Activated gamma-delta T cell (primary cell): ENCODE results near the gene RBP3.
"Not testable (repeated sequence)": the region's sequence is repeated elsewhere in the genome, so short reads cannot be mapped to it uniquely, and the experiment has no call there.

Experiments
- DNase-seq: peaks from one replicate; lab custom pipeline; 2025; lab: John Stamatoyannopoulos, UW

The RBP3 gene

DNA sequence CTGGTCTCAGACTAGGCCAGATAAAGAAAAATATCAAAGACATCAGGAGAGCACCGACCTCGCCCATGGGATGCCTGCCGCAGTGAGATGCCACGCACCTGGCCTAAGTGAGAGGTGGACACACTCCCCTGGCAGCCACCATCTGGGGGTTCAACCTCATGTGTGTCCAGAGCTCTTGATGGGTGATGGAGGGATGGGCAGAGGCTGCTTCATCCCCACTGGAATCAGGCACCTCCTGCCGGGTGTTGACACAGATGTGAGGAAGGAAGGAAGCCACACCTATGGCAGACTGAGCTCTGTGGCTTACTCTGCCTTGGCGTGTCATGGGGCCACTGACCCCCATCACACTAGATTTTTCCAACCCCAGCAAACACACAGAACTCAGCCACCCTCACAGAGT, 24.6 kb downstream of the RBP3 start:
- DNase-seq = no peak

DNA sequence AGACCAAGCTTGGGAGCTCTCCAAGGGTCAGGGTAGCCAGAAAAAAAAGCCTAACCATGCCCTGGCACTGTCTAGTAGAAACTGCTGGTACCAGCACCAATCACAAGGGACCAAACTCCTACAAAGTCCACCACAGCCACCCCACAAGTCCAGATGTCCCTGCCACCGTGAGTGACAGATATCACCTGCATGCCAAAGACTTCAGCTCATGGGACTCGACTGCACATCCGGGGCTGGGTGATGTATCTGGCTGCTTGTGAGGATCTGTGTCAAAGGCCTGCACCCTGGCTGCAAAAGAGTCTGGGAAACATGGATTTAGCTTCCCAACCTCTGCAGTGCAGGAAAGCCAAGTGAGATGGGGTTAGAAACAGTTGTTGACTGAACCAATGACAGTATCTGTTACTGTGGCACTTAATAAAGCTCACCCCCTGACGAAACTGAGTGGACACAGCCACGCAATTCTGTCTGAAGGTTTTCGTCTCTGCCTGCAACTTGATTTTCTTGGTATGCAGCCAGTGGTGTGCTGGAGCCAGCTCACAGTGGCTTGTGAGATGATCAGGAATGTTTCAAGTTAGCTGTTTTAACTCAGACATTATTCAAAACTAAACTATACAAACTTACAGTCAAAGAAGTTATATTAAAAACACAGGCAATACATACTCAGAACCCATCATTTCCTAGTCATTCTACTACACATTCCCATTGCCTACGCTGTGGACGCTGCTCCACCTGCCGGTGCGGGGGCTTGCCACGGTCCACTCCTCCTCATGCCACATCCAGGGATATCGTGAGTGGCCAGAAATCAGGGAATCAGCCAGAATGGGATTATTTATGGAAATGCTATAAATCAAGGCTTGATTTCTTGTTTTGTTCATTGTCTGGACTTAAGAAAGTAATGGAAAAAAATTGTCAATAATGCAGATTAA, 26.7 kb downstream of the RBP3 start:
- no peak for DNase-seq

DNA sequence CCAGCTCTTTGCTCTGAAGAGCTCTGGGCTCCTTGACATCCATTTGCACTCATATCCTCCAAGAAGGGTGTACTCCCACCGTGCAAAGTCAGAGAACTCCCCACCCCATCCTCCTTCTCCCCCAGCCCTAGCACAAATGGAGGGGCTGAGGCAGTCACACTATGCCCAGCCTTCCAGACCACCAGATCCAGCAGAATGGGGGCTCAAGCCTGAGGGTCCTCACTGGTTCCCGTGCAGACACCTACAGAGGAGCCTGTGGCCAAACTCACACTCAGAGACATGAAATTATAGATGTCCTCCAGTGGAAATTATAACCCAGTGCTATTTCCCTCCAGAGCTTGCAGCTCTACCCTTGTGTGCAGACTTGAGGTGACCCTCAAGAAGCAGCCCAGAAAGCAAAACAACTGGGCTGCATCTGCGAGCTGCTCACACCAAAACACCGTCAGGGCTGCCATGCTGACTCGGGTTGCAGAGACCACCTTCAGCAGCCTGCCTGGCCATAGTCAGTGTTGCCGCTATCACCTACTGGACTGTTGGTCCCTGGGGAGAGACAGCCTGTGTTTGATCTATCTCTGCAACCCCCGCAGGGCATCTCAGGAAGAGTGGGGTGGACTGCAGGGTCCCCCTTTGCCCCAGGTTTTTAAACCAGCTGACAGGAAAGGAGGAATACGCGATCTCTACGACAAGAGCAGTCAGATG, 28.5 kb downstream of the RBP3 start:
- DNase-seq = no peak

DNA sequence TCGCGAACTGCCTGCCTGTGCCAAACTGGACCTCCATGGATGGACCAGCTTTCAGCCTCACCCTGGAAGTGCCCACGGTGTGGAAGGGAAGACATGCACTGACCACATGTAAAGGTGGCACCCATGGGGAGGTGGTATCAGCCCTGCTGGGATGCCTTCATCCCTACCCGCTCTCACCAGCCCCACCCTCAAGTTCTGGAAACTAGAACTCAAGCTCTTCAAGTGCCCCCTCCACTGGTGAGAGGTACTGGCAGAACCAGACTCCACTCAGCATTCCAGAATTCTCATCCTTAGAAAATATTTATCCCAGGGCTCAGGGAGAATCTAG, 30.0 kb downstream of the RBP3 start:
- no peak for DNase-seq

DNA sequence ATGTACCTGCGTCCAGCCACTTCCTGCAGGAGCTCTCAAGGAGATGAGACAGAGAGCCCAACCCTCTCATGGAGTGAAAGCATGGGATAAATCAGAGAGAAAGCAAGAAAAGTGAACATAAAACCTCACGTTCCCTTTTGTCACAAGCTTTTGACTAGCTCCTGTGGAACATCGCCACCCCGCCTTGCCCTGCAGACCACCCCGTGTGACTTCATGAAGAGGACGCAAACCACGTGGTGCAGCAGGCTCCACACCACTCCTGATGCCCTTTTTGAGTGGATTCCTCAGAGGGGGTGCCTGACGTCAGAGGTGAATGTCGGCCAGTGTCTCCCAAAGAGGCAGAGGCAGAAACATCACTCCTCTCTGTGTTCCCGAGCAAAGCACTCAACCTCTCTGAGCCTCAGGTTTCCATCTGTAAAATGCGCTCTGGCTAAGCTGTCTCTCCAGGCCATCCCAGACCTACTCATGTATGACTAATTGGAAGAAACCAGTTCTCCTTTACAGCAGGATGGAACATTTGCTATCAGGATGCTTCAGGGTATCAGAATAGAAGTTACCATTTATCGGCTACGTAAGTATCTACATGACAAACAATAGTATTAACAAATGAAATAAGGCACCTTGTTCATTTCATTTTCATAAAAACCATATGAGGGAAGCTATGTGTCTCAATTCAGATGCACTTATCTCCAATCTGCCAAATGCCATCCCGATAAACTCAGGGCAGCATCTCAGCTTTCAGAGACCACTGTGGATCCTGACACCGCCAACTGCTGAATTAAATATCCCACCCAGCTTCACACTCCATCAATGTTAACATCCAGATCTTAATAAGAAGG, 30.7 kb downstream of the RBP3 start:
- DNase-seq = no peak

DNA sequence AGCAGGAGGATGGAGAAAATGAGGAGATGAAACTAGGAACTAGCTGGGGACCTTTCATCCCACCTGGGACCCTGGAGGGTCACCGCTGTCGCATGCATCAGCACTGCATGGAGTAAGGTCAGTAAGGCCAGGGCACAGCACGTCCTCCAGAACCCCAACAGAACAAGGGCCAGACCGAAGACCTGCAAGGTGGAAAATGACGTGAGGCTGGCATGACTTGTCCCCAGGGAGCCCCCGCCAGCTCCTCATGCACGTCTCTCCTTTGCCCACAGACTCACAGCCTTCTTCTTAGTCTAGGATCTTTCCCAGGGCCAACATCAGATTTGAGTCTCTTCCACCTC, 31.3 kb downstream of the RBP3 start:
- no peak for DNase-seq

DNA sequence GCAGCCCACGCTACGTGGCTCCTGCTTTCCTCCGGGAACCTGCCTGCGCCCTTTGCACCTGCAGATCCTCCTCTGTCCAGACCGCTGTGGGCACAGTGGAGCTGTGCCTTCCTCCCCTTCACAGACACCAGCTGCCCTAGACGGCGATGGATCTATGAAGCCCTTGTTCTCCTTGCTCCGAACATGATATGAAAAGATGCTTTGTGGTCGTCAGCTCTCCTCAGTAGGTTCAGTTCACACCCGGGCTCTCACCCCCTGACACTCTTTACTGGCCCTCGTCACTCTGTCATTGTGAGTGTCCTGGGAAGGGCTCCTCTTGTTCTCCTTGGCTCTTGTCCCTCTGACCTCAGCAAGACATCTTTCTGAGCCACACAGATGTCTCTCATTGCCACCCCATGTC, 31.7 kb downstream of the RBP3 start:
- no peak for DNase-seq

DNA sequence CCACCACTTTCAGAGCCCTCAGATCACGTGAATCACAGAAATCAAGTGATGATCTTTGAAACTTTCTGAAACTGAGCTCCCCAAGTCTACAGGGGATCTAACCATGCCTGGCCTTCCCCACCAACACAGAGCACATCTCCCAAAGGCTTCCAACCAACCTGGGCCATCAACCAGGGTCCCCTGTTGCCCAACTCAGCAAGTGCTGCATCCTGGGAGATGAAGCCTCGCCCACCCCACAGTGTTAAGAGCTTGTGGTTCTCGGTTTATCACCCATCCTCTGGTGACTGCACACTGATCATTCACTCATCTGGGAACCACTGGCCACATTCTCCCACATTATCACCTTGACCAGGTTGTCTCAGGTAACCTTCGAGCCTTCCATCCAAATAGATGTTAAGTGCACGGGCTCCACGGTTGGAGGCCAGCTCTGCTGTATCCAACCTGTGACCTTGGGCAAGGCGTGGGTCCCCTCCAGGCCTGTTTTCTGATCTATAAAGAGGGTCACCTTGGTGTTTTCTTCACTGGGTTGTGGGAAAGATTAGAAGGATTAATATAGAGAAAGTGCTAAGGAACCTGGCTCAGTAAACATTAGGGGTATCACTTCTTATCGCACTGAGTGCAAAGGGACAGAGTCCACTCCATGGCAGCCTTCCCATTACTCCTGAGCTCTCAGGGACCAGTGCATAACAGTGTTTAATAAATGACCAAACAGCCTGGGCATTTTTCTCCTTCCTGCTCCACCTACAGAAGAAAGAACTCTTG, 32.4 kb downstream of the RBP3 start:
- no peak for DNase-seq

DNA sequence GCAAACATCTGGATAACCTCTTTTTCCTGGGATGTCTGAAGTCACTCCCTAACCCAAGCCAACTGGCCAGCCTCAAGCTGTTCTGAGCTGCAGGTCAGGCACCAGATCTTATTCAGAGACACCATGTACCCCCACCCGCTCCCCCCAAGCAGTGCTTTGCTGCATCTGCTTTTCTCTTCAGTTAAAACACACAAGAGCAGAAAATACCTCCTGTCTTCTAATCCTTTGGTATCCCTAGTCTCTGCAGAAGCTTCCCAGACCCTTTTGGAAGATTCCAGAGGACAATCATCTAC, 32.9 kb downstream of the RBP3 start:
- no peak for DNase-seq

DNA sequence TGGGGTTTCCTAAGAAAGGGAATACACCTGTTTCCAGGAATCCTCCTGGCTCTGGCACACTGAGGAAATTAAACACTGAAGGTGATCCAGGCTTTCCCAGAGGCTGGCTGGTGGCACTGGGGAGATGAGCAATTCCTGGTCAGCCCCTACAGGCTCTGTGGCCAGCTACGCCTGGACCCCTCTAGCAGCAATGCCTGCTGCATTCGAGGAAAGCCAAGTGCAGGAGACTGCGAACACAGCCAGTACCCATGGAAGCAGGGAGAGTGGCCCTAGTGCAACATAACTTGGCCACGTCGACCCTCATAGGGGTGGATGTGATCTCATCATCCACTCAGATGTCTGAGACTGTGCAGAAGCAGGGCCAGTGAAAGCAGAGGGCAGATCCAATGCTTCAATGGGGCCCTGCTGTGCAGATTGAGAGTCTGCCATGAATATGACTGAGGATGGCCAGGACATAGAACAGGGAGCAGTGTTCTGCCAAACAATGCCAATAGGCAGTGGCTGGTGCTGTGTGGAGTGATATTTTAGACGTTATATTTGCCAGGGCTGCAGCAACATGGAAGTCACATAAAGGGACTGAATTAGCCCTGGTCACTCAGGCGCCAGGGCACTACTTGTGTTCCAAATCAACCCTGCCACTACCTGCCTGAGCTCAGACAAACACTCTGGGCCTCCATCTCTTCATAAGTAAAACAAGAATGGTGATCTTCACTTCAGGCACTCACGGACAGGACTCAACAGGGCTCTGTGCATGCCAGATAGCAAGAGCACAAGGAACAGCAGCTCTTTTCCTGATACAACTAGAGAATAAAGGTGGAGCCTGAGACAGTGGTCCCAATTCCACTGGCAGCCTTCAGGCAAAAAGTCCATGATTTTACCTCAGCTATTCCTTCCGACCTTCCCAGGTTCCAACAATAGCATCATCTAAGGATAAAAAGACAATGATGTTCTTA, 33.5 kb downstream of the RBP3 start:
- DNase-seq = no peak

DNA sequence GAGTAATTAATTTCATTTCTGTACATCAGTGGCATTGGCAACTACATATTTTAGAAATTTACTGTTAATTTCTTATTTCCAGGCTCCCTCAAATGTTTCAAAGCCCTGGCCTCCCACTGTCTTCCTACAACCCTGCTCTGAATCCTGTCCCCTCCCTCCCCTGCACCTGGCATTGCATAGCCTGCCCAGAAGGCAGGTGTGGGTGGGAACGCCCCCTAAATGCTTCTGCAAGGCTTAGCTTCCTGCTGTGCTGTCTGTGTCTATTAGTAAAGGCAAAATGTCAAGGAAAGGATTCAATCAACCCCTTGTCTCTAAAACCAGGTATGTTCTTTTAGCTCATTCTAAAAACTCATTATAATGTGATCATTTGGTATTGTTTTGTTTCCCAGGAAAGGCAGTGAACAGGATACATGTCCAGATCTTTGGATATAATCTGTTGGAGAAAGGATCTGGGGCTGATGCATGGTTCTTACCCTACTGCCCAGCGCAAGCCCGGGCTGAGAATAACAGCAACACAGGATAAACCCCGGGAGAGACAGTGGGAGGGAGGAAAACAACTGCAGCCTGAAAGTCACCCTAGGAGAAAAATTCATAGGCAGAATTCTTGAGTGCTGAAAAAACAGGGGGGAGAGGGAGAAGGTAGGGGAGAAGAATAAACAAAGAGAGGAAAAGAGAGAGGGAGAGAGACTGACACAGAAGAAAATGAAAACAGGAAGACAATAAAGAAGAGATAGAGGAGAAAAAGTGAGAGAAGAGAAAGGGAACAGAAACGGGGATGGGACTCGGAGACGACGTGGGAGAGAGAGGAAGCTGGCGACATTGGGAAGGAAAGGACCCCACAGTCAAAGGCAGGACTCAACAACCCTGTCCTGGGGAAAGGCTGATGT, 35.3 kb downstream of the RBP3 start:
- DNase-seq = no peak

DNA sequence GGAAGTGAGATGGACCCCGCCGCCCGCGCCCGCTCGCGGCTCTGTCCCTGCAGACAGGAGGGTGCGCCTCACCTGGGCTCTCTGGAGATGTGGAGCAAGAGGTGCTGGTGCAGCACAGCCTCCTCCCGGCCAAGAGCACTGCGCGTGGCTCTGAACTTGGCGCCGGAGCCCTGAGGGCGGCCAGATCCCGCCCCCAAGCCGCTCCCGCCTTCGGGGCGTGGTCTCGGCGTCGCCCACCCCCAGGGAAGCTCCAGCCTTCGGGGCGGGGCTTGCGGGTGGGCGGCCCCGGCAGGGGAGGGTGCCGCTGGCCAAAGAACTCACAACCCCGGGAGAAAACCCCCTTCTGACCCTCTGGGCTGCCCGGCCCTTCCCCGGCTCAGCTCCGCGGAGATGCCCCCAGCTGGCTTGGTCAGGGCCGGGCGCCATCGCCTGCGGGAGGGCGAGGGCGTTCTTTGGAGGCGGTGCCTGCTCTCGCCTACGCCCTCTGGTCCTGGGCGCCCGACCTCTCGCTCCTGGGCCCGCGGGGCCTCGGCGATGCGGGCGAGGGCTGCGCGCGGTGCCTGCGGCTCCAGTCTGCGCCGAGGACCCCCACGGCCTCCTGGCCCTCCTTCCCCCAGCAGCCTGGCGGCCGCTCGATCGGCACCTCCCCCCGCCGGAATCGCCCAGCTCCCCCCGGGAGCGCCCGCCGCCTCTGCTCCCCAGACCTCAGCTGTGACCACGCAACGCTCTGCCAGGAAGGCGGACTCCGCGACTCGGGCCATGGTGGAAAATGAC, 36.2 kb downstream of the RBP3 start, which contains the start of gene ZNF488:
TSS of gene ZNF488 (minus strand) at position 146 of the 774 bp plus-strand sequence. CDS start 15,464 bp downstream, outside the sequence.
- peak; percentile 40 for DNase-seq

DNA sequence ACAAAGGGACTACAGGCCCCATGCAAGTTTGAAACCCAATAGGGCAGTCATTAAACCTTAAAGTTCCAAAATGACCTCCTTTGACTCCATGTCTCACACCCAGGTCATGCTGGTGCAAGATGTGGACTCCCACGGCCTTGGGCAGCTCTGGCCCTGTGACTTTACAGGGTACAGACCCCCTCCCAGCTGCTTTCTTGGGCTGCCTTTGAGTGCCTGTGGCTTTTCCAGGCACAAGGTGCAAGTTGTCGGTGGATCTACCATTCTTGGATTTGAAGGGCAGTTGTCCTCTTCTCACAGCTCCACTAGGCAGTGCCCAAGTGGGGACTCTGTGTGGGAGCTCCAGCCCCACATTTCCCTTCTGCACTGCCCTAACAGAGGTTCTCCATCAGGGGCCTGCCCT, 37.9 kb downstream of the RBP3 start:
- not testable (repeated sequence) for DNase-seq

DNA sequence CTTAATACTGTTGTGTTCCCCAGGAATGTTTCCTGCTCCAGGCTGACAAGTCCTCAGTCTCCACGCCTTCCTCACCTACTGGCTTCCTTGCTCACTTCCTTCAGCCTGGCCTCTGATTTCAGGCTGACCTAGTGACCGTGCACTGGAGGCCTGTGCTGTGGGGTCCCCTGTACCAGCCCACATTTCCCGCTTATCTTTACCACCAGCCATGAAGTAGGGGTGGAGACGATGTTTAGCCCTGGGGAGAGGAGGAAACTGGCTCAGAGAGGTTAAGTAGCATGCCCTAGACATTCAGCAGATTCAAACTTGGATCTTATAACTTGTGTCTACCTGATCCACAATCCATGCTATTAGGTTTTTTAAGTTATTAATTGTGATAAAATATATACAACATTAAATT, 40.7 kb downstream of the RBP3 start:
- no peak for DNase-seq

DNA sequence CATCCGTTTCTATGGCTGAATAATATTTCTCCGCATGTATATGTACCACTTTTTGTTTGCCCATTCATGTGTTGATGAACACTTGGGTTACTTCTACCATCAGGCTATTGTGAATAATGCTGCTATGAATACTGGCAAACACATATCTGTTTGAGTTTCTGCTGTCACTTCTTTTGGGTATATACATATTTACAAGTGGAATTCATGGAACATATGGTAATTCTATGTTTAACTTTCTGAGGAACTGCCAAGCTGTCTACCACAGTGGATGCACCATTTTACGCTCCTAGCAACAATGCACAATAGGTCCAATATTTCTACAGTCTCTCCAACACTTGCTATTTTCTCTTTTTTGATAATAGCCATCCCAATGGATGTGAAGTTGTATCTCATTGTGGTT, 41.5 kb downstream of the RBP3 start:
- DNase-seq = no peak

DNA sequence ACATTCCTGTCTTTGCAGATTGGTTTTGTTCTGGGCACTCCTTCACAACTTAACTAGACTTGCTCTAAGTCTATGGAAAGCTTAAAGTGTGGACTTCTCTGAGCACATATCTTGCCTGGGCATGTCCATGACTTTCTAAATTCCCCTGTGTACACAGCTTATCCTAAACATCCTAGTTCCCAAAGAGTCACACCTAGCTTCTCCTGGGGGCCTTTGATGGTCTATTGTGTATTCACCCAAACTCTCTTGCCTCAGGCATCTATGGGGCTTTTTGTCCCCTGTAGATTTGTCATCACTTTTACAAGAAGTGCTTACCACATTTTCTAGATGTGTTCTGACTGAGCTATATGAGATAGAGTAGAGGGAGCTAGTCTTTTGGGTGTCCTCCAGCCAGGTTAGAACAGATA, 48.2 kb downstream of the RBP3 start:
- DNase-seq = no peak

DNA sequence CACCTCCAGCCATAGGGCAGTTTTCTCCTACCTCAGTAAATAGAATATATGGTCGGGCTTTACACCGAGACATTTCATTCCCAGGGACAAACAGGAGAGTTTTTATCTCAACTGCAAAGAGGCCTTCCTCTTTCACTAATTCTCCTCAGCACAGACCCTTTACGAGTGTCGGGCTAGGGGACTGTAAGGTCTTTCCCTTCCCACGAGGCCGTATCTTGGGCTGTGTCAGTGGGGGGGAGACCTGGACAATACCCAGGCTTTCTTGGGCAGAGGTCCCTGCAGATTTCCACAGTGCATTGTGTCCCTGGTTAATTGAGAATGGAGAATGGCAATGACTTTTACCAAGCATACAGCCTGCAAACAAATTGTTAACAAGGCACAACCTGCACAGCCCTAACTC, 49.1 kb downstream of the RBP3 start:
- DNase-seq = no peak

DNA sequence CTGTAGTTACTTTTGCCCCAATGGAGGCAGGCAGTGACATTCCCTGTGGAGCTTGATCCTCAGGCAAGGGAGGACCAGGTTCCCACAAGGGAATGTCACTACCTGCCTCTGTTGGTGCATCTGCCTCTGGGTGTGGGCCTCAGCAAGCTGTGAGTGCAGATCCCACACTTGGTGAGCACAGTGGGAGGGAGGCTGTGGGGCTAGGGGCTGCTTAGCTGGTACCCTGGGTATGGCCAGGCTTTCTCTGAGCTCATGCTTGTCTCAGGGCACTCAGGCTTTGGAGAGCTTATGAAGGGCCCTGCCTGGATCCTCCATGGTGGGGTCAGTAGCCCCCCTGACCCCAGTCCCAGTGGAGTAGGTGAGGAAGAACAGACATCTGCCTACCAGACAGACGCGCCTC, 52.1 kb downstream of the RBP3 start:
- no peak for DNase-seq

DNA sequence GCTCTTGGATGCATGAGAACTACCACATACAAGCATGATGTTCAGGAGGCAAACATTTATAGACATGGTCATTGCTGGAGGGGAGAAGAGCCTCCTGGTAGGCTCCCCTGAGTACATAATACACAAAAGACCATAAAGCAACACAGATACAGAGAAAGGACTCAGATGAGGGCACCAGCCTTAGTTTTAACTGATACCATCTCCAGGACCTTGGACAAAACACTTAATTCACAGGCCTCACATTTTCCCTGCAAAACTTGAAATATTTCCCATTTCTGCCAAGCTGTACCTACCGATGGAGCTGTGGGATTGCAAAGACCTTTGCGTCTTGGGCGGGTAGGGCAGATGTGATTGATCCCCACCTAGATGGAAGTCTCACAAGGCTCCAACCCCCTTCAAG, 52.6 kb downstream of the RBP3 start:
- no peak for DNase-seq
